ENCODE results near the gene TRIM52. TPM values are rescaled to one million over a fixed set of nuclear protein-coding genes. Genes with fewer than 3 reads are reported as not detected.

Gene TRIM52
- total RNA-seq, 1 experiment from 2014 or later = 7.6 TPM

- Histone ChIP-seq H3K79me2 (ENCODE audit: insufficient read depth, low read length) (no peaks in the 10 kb centered on the region), H2AFZ (ENCODE audit: low read depth, low read length, poor library complexity, severe bottlenecking) (no peak overlapping the region), H3K9me2 (ENCODE audit: insufficient read depth) (no peaks in the 10 kb centered on the region), H3K9ac (ENCODE audit: low read length) (no peak overlapping the region), H3K4me1 (ENCODE audit: control insufficient read depth in 1 of 2, insufficient read depth in 2 of 2, low read length in 2 of 2) (peaks cover 12 to 48% of the 10 kb centered on the region in 2 experiments), H3K4me2 (ENCODE audit: low read length) (peak overlapping the region; percentile 70; the same call in 1 of the 2 replicates), H3K27me3 (ENCODE audit: insufficient read depth, low read length) (no peaks in the 10 kb centered on the region), H3K4me3 (replicated peaks in 1 of 2; ENCODE audit: low read depth in 1 of 2, low read length in 2 of 2) (no peak overlapping the region), H3K9me3 (ENCODE audit: control insufficient read depth in 1 of 2, insufficient read depth in 1 of 2, low read depth in 1 of 2, low read length in 2 of 2) (no peaks in the 10 kb centered on the region), H4K20me1 (ENCODE audit: insufficient read depth) (no peaks in the 10 kb centered on the region), H3K36me3 (ENCODE audit: control insufficient read depth in 1 of 2, insufficient read depth in 2 of 2, low read length in 2 of 2) (no peaks in the 10 kb centered on the region), H3K27ac (ENCODE audit: low read depth, low read length) (peak overlapping the region; percentile 19; the same call in 1 of the 2 replicates)
- ATAC-seq = no peak
- BruUV-seq (replicated peaks) = no TSS peak
- CTCF ChIA-PET = no interaction called here
- POLR2A ChIA-PET = no interaction called here
- intact Hi-C loops (cut with micrococcal nuclease) = loop anchor here (1.0 kb wide), 3 partner anchors 7 to 44 kb away; partner anchors contain the start of gene TRIM52
- no peak for DNase-seq (ENCODE audit: low read depth, low spot score)
- TF ChIP-seq EZH2 (IDR thresholded peaks at IDR 0.05) = no peak
- TF ChIP-seq CBX3 (IDR thresholded peaks at IDR 0.05; ENCODE audit: low read depth) = no peak
- TF ChIP-seq CTCF (IDR thresholded peaks at IDR 0.05 in 2 of 3, conservative IDR thresholded peaks at IDR 0.05 in 1 of 3; ENCODE audit: borderline replicate concordance in 1 of 3, insufficient read depth in 1 of 3, low read depth in 2 of 3, low read length in 2 of 3) = no peak
- no peak for TF ChIP-seq POLR2AphosphoS5 (IDR thresholded peaks at IDR 0.05; ENCODE audit: low read depth, low read length)
- TF ChIP-seq, protein P1, sequence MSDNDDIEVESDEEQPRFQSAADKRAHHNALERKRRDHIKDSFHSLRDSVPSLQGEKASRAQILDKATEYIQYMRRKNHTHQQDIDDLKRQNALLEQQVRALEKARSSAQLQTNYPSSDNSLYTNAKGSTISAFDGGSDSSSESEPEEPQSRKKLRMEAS (IDR thresholded peaks at IDR 0.05) = no peak
- TF ChIP-seq TCF7L2 (IDR thresholded peaks at IDR 0.05; ENCODE audit: borderline replicate concordance, extremely low read depth, insufficient read depth, insufficient read length) = no peak
- TF ChIP-seq FOSL1 (IDR thresholded peaks at IDR 0.05; ENCODE audit: low read depth) = no peak
- TF ChIP-seq ZBTB33 (IDR thresholded peaks at IDR 0.05; ENCODE audit: extremely low read depth, insufficient replicate concordance, low read length) = no peak
- TF ChIP-seq SIN3A (IDR thresholded peaks at IDR 0.05; ENCODE audit: low read depth) = no peak
- TF ChIP-seq SRF (IDR thresholded peaks at IDR 0.05; ENCODE audit: low read depth) = no peak
- no peak for TF ChIP-seq ATF3 (IDR thresholded peaks at IDR 0.05)
- TF ChIP-seq JUND (IDR thresholded peaks at IDR 0.05) = no peak
- no peak for TF ChIP-seq RAD21 (IDR thresholded peaks at IDR 0.05; ENCODE audit: low read depth)
- no peak for TF ChIP-seq ZFX (IDR thresholded peaks at IDR 0.05)
- no peak for TF ChIP-seq EGR1 (IDR thresholded peaks at IDR 0.05; ENCODE audit: low read depth)
- TF ChIP-seq SP1 (IDR thresholded peaks at IDR 0.05; ENCODE audit: low read depth) = no peak
- TF ChIP-seq REST (IDR thresholded peaks at IDR 0.05; ENCODE audit: low read depth) = no peak
- no peak for TF ChIP-seq ZNF274 (IDR thresholded peaks at IDR 0.05; ENCODE audit: low read depth, low read length)
- RAD21 ChIA-PET (ENCODE audit: low non-redundant PET in 1 of 2, low total read pairs in 2 of 2, uncharacterized antibody in 2 of 2, unreplicated experiment in 2 of 2) = no interaction called here
Observed at GRCh38 chr5:181217803-181218062, 43.2 kb downstream of the TRIM52 start.
